ENCODE results near the gene AVEN.
A peak's percentile ranks its signal among the peaks of the same experiment; 100 is the strongest.

- TF ChIP-seq CTCF (conservative IDR thresholded peaks at IDR 0.05 in 1 of 2, IDR thresholded peaks at IDR 0.05 in 1 of 2; ENCODE audit: low read depth in 1 of 2, low read length in 2 of 2) (peak in 1 of 2 donors; percentile 16), EZH2 (IDR thresholded peaks at IDR 0.05; ENCODE audit: low read length, missing control alignments) (no peak)
These were observed 63.9 kb downstream of the AVEN start for GRCh38 chr15:33975022-33975565.
